8988T (cell line): ENCODE data around the gene AAK1.
A peak's percentile ranks its signal among the peaks of the same experiment; 100 is the strongest.
"Not testable (repeated sequence)": the region's sequence is repeated elsewhere in the genome, so short reads cannot be mapped to it uniquely, and the experiment has no call there.

ENCODE experiments used
- DNase-seq: peaks from one replicate; pipeline ENCODE4 v3.0.0; 2011

The AAK1 gene

GRCh38 chr2:69643602-69644505 lies at the start of gene AAK1:
AAK1 (minus strand) TSS chr2:69643739; CDS start chr2:69643040, 699 bp downstream.
- peak; percentile 78 for DNase-seq

GRCh38 chr2:69692424-69692823 lies 48.9 kb upstream of the AAK1 start:
- DNase-seq = no peak

GRCh38 chr2:69689969-69690368 lies 46.4 kb upstream of the AAK1 start:
- DNase-seq = no peak

GRCh38 chr2:69689466-69689865 lies 45.9 kb upstream of the AAK1 start:
- DNase-seq = no peak

GRCh38 chr2:69687971-69688611 lies 44.6 kb upstream of the AAK1 start:
- DNase-seq = no peak

GRCh38 chr2:69686813-69687212 lies 43.3 kb upstream of the AAK1 start:
- DNase-seq = no peak

- DNase-seq = no peak
Measured at GRCh38 chr2:69685321-69686048, 41.9 kb upstream of the AAK1 start.

GRCh38 chr2:69683170-69683971 lies 39.8 kb upstream of the AAK1 start:
- DNase-seq = no peak

GRCh38 chr2:69682525-69682924 lies 39.0 kb upstream of the AAK1 start:
- no peak for DNase-seq

- DNase-seq = no peak
Measured at GRCh38 chr2:69680001-69680675, 36.6 kb upstream of the AAK1 start.

- no peak for DNase-seq
Measured at GRCh38 chr2:69677914-69678313, 34.4 kb upstream of the AAK1 start.

- no peak for DNase-seq
Measured at GRCh38 chr2:69676146-69676545, 32.6 kb upstream of the AAK1 start.

GRCh38 chr2:69674316-69674670 lies 30.8 kb upstream of the AAK1 start:
- no peak for DNase-seq

- DNase-seq = not testable (repeated sequence)
Measured at GRCh38 chr2:69673098-69673497, 29.6 kb upstream of the AAK1 start.

GRCh38 chr2:69669666-69670065 lies 26.1 kb upstream of the AAK1 start:
- DNase-seq = no peak

- no peak for DNase-seq
Measured at GRCh38 chr2:69668598-69668997, 25.1 kb upstream of the AAK1 start.

- no peak for DNase-seq
Measured at GRCh38 chr2:69667805-69668382, 24.4 kb upstream of the AAK1 start.

- DNase-seq = no peak
Measured at GRCh38 chr2:69665152-69665551, 21.6 kb upstream of the AAK1 start.

GRCh38 chr2:69663860-69664259 lies 20.3 kb upstream of the AAK1 start:
- DNase-seq = no peak

- not testable (repeated sequence) for DNase-seq
Measured at GRCh38 chr2:69662547-69662946, 19.0 kb upstream of the AAK1 start.

GRCh38 chr2:69660637-69661036 lies 17.1 kb upstream of the AAK1 start:
- no peak for DNase-seq

GRCh38 chr2:69659941-69660483 lies 16.5 kb upstream of the AAK1 start:
- DNase-seq = no peak
